IPS DF 4.7 (cell line): ENCODE measurements around the gene P4HTM.

ENCODE experiments used
- DNase-seq: peaks from one replicate; pipeline ENCODE4 v3.0.0-alpha.2; 2013; ENCODE audit warnings: low spot score; ENCODE audit errors: extremely low read depth

Gene P4HTM

DNA sequence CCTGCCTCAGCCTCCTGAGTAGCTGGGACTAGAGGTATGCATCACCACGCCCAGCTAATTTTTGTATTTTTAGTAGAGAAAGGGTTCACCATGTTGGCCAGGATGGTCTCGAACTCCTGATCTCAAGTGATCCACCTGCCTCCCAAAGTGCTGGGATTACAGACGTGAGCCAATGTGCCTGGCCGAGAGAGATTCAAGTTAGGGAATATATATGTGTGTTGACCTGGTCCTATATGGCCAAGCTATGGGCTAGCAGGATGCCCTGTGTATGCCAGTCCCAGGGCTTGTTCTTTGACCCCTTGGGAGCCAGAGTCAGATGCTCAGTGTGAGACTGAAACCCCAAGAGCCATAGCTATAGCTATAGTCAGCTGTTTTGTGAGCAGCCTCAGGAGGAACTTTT, 33.7 kb downstream of the P4HTM start:
- no peak for DNase-seq

DNA sequence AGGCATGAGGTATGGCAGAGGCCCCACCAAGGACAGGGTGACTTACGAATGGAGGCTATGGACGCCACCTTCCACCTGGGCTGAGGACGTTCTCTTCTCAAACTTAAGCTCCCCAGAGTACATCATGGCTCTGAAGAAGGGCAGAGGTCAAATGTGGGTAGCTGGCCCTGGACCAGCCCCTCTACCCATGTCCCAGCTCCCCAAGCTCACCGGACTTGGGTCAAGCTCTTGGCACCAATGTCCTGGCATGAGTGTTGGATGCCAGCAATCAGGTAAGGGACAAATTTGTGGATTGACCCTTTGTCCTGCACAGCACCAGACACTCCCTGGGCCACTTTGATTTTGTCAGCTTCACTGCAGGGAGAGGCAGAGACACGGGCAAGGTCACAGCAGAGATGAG, 34.4 kb downstream of the P4HTM start:
- DNase-seq: no peak

DNA sequence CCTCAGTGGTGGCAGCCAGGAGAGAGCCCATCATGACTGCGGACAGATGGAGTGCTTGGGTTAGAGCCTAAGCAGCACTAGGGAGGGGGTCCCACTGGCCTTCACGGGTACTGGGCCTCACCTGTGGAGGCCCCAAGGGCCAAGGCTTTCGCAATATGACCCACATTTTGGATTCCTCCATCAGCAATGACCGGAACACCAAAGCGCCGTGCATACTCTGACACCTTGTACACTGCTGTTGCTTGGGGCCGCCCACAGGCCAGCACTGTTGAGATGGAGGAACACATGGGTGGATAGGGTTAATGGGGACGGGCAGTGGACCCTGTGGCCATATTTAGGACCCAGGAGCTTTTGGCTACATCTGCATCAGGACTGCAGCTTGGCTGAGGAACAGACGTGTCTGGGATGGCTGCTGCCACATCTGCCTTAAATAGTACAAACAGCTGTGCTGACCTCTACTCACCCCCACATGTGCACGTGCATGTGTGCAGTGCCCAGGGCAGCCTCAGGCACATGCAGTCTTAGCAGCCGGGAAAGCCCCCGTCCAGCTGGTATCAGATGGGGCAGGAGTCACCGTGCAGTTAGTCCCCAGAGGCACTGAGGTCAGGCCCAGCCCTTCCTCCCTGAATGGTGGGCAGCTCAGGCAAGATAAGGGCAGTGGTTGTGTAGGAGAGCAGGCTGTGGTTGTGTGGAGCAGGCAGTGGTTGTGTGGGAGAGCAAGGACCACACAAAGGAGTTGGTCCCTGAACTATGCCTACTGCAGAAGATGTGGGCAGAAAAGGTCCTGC, 35.2 kb downstream of the P4HTM start:
- no peak for DNase-seq

DNA sequence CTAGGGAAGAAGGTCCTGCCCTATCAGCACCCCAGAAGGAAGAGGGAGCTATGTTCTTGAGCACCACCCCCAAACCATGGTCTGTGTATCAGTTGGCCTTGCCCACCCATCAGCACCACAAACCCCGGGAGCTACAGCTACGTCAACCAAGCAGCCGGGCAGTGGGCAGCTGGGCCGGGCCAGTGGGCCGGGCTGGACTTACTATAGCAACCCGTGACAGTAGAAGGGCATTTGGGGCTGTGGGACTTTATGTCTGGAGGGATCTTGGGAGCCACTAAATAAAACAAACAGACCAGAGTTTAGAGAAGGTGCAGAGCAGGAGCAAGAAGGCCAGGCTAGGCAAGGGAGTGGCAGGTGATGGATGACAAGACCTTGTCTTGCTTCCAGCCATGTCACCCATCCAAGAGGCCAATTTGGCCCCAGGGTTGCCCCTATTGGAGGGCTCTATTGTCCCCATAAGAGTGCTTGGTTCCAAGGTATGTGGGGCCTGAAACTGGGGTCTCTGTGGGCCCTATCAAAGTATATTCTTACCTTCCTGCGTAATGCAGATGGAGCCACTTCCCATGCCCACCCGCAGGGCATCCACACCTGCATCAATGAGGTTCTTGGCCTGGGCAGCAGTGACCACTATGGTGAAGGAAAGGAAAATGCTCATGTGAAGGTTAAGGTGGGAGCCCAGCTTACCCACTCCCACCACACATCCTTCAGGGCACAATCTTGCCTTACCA, 35.9 kb downstream of the P4HTM start:
- no peak for DNase-seq

DNA sequence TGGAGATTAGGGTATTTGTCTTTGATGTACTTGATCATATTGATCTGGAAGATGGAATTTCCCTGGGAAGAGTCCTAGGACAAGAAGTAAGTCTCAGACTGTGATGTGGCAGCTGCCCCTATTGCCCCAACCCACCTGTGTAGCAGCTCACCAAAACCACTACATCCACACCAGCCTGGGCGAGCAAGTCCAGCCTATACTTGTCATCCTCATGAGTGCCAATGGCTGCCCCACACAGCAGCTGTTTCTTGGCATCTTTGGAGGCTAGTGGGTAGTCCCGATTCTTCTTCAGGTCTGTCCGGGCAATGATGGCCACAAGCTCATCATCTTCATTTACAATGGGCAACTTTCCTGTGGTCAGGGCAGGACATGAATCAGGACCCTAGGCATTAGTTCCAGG, 36.5 kb downstream of the P4HTM start:
- DNase-seq: no peak

DNA sequence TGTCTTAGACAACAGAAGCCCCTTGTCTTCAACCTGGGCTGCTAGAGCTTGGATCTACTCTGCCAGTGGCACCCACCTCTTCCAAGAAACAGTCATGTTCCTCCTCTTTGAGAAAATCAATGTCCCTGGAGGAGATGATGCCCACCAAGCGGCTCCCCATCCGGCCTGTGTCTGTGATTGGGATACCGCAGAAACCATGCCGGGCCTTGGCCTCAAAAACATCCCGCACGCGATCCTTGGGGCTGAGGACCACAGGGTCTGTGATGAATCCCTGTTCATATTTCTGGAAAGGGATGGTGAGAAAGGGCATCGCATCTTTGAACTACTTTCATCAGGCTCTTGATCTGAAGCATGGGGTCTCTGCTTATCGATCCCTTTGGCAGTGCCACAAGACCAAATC, 37.6 kb downstream of the P4HTM start:
- no peak for DNase-seq

DNA sequence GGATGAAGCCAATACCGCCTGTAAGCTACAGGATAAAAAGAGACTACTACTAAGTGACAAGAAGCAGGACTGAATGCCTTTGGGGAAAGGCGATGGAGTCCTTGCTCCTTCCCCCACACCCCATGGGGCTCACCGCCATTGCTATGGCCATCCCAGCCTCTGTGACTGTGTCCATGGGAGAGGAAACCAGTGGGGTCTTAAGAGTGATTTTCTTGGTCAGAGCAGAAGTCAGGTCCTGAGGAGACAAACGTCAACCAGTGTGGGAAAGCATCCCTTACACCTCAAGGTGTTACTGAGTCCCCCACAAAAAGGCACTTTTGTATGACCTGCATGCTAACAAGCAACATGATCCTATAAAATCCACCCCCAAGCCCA, 38.2 kb downstream of the P4HTM start:
- no peak for DNase-seq

DNA sequence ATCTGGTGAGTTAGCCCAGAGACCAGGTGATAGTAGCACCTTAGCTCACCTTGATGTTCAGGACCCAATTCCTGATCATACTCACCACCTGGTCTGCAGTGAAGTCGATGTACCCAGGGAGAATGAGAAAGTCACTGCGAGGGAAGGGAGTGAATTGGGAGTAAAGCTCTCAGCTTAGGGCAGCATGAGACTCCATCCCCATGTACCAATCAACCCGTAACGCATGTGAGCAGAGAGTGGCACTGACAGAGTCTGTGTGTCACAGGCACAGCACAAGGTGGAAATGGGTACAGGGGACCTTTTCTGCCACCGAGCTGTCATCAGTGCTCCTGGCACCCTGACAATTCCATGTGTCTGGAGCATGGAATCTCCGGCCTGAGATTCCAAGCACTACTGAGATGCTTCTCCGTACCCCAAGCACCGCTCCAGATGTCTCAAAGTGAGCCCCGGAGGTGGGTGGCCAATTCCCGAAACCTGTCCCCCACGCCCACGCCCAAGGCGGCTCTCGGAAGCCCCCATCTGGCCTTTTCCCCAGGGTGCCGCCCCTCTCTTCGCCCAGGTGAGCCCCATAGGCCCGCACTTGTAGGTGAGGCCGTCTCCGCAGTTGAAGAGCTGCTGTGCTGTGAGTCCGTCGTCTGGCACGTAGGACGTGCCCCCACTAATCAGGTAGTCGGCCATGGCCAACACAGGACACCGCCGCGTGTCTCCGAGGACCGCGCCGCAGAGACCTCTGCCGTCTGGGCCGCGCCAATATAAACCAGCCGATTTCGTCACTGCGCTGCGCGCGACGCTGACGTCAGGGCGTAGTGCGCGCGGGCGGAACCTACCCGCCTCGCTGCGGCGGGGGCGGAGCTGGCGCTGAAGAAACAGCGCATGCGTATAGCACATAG, 38.9 kb downstream of the P4HTM start, which contains the start of gene IMPDH2:
TSS of gene IMPDH2 (minus strand) at position 726 of the 890 bp plus-strand sequence. CDS start at position 678, 48 bp downstream.
- no peak for DNase-seq

DNA sequence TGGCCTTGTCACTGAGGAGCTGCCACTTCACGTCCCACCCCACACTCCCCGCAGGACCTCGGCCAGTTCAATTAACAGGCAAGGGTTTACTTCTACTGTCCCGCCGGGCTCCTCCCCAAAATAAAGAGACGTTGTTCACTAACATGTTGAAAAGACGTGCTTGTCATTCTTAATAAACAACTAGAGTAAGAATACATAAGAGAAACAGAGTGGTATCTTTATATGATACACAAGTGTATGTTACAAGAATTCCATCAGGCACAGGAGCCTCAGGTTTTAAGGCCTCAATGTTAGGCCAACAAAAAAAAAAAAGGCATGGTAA, 39.5 kb downstream of the P4HTM start:
- DNase-seq: no peak

DNA sequence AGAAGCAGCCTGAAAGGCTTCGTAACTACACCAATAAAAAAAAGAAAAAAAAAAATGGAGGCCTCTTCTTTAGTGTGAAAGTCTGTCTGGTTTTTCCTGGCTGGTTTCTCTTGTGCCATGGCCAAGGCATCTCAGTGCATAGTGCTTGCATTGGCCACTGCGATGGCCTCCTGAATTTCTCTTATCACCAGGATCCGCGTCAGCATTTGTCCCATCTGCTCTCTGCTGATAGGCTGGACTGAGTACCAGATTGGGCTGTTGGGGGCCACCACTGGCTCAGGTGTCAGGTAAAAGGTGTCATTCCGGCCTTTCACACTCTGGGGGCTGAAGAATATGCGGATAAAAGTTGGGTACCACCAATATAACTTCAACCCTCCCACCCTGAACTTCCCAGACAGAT, 40.3 kb downstream of the P4HTM start:
- DNase-seq: no peak

DNA sequence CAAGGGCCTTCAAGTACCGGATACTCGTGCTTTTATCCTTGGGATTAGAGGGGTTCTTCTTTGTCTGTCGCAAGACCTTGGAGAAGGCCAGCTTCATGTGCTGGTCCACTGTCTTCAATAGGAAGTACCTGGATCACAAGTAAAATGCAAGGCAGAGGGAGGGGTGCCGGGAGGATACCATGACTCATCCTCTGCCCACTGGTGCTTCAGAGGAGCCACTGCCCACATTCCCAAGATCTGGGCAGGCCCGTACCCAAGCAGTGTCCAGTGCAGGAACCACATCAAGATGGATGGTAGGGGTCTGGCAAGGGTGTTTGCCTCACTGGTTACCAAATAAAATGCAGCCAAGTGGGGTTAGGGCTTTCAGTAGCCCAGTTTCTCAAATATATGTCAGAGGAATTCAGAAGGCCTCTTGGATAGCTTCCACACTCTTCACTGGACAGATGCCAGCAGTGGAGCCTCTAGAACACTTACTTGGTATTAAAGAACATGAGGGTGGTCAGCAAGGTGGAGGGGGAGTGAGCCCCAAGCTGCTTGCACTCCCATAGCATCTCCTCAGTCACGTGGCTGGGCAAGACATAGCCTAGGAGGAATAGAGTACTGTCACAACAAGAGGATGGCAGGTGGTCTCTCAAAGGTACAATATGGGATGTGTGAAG, 42.7 kb downstream of the P4HTM start:
- DNase-seq: no peak

DNA sequence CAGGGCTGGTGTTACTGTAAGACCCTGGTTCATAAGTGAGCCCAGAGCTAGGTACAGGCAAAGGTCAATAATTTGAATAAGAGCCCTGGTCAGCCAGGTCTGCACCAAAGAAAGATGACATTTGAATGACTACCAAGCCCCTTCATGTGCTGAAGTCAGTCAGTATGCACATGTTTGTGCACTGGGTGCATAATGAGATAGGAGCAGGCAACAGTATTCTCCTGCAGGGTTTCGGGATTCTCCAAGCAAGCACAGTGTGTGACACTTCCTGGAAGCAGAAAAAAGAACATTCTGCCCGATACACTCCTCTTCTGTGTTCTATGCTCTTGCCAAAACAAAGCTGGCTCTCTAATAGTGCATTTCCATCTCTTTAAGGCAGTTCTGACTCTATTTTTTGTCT, 44.6 kb downstream of the P4HTM start:
- DNase-seq: no peak

DNA sequence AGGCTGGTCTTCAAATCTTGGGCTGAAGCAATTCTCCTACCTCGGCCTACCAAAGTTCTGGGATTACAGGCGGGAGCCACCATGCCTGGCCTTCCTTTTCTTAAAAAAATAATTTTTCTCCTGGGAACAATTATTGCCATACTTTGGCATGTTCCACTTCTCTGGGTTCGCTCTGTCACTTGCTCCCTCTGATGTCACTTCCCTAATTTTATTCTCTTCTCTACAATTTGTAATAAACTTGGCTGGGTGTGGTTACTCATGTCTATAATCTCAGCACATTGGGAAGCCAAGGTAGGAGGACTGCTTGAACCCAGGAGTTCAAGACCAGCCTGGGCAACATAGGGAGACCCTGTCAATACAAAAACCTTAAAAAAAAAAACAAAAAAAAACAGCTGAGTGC, 45.2 kb downstream of the P4HTM start:
- no peak for DNase-seq

DNA sequence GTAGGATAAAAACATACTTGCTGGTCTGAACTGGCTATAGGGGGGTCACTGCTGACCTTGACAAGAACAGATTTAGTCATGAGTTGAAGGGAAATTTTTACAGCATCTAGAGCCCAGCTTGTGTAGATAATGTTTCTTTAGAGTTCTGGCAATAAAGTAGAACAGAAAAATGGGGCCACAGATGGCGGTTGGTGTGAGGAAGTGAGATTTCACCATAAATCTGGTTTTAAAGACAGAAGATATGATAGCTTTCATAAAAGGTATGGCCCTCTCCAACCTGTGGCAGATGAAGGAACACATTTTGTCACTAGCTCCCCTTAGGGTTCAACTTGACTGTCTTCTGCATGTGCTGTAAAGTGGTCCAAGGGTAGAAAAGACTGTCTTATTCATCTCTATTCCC, 63.5 kb downstream of the P4HTM start:
- no peak for DNase-seq

DNA sequence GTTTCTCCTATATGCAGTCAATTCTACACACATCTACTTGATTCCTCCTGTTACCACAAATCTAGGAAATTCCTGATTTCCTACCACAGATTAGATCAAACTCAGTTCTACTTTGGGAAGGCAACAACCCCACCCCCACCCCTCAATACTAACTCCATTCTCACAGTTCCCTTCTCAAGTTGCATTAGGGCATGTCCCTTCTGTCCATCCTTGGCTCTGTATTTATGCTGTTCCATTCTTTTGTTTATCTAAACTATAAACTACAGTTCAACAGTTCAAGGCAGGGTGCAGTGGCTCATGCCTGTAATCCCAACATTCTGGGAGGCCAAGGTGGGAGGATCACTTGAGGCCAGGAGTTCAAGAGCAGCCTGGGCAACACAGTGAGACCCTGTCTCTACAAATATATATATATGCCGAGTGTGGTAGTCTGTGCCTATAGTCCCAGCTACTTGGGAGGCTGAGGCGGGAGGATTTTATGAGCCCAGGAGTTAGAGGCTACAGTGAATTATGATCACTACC, 64.4 kb downstream of the P4HTM start:
- no peak for DNase-seq
